OCI-M2 (cell line): Measurements from ENCODE around the gene SPACDR.
"Not testable (repeated sequence)": the region's sequence is repeated elsewhere in the genome, so short reads cannot be mapped to it uniquely, and the experiment has no call there.

ENCODE experiments used
- DNase-seq: peaks from one replicate; lab custom pipeline; 2025; ENCODE audit not compliant: unreplicated experiment; lab: John Stamatoyannopoulos, UW

Gene SPACDR

GRCh38 chr7:100464210-100464660, at the start of gene SPACDR:
TSS of gene SPACDR (minus strand) at chr7:100464260. CDS start at chr7:100464025, 235 bp downstream.
- no peak for DNase-seq

GRCh38 chr7:100513212-100513810, 49.3 kb upstream of the SPACDR start:
- DNase-seq = no peak

- DNase-seq = peak; percentile 36
Measured at GRCh38 chr7:100510437-100511239, 46.6 kb upstream of the SPACDR start.

- no peak for DNase-seq
Measured at GRCh38 chr7:100509231-100509630, 45.2 kb upstream of the SPACDR start.

- no peak for DNase-seq
Measured at GRCh38 chr7:100506356-100506923, 42.4 kb upstream of the SPACDR start.

- no peak for DNase-seq
Measured at GRCh38 chr7:100504887-100505611, 41.0 kb upstream of the SPACDR start.

- DNase-seq = not testable (repeated sequence)
Measured at GRCh38 chr7:100504031-100504430, 40.0 kb upstream of the SPACDR start.

GRCh38 chr7:100500743-100501142, 36.7 kb upstream of the SPACDR start:
- DNase-seq = not testable (repeated sequence)

- DNase-seq = no peak
Measured at GRCh38 chr7:100496509-100496908, 32.4 kb upstream of the SPACDR start.

GRCh38 chr7:100493476-100494264, 29.6 kb upstream of the SPACDR start:
- DNase-seq = no peak

- no peak for DNase-seq
Measured at GRCh38 chr7:100492738-100493475, 28.8 kb upstream of the SPACDR start.

- no peak for DNase-seq
Measured at GRCh38 chr7:100491192-100491578, 27.1 kb upstream of the SPACDR start.

- DNase-seq = no peak
Measured at GRCh38 chr7:100490483-100491191, 26.6 kb upstream of the SPACDR start.

- no peak for DNase-seq
Measured at GRCh38 chr7:100489824-100490223, 25.8 kb upstream of the SPACDR start.

GRCh38 chr7:100489121-100489520, 25.1 kb upstream of the SPACDR start:
- no peak for DNase-seq

- DNase-seq = no peak
Measured at GRCh38 chr7:100488333-100489095, 24.5 kb upstream of the SPACDR start.

- DNase-seq = no peak
Measured at GRCh38 chr7:100486753-100487446, 22.8 kb upstream of the SPACDR start.

- DNase-seq = no peak
Measured at GRCh38 chr7:100486111-100486636, 22.1 kb upstream of the SPACDR start.
